DLD1 (cell line): ENCODE data around the gene GEMIN2.
"Not testable (repeated sequence)": the region's sequence is repeated elsewhere in the genome, so short reads cannot be mapped to it uniquely, and the experiment has no call there.

Source experiments
- in situ Hi-C: cut with HindIII; loops from 2 replicates; pipeline ENCODE4 v1.10.0; 2017; ENCODE audit warnings: low sequenced_read_pairs

GEMIN2 gene

GRCh38 chr14:39176263-39177167, 62.4 kb downstream of the GEMIN2 start:
- in situ Hi-C loops: no loop called here

- in situ Hi-C loops: no loop called here
Observed at GRCh38 chr14:39177168-39177545, 63.0 kb downstream of the GEMIN2 start.

GRCh38 chr14:39179042-39179441, 64.9 kb downstream of the GEMIN2 start:
- in situ Hi-C loops: no loop called here

GRCh38 chr14:39180553-39180952, 66.4 kb downstream of the GEMIN2 start:
- in situ Hi-C loops: no loop called here

GRCh38 chr14:39181026-39181692, 67.0 kb downstream of the GEMIN2 start:
- in situ Hi-C loops: no loop called here

GRCh38 chr14:39181693-39182047, 67.5 kb downstream of the GEMIN2 start:
- in situ Hi-C loops: no loop called here

- in situ Hi-C loops: no loop called here
Observed at GRCh38 chr14:39182770-39183684, 68.9 kb downstream of the GEMIN2 start.

- in situ Hi-C loops: not testable (repeated sequence)
Observed at GRCh38 chr14:39183685-39184003, 69.5 kb downstream of the GEMIN2 start.

GRCh38 chr14:39184628-39185255, 70.6 kb downstream of the GEMIN2 start:
- in situ Hi-C loops: no loop called here

- in situ Hi-C loops: no loop called here
Observed at GRCh38 chr14:39185256-39186049, 71.3 kb downstream of the GEMIN2 start.
